ENCODE results near the gene HSPE1. TPM values are rescaled to one million over a fixed set of nuclear protein-coding genes. Genes with fewer than 3 reads are reported as not detected.

HSPE1 gene
- total RNA-seq, 1 donor from 2014 or later = 185 TPM

DNA sequence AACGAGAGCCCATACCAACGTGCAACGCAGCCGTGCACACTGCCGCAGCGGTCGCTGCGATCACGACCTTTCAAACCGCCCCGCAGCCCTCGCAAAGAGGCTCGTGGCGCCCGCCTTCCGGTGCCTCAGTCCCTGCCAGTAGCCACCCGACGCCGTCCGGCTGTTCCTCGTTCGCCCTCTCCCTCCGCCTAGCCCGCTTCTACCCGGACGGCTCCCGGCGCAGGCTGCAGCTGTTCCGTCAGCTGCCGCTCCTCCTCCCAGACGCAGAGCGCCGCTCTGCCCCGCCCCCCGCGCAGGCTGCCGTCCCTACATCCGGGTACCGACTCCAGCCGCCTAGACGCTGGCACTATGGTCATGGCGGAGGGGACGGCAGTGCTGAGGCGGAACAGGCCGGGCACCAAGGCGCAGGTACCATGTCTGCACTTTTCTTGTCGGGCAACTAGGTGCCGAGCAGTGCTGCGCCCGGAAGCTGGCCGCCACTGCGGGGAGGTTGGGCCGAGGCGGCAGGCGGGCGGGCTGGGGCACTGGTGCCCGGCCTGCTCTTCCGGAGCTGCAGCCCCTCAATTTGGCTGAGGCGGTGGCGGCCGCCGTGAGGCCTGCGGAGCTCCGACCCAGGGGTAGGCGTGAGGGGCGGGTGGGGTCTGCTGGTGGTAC, 15.7 kb downstream of the HSPE1 start, which contains the start of gene MOB4:
Gene MOB4, plus strand, starts transcription at position 328 of the 654 bp plus-strand sequence. Its CDS starts 21 bp downstream, at position 349.
- H3K4me3 Mint-ChIP-seq (ENCODE audit: low read depth) = peak within 1 kb of the TSS; percentile 88
- peaks cover 15% of the 10 kb centered on the region for H3K4me1 Mint-ChIP-seq (ENCODE audit: low read depth)
- DNase-seq (ENCODE audit: low spot score, unreplicated experiment) = peak; percentile 96
- H3K9me3 Mint-ChIP-seq (ENCODE audit: low read depth) = peaks cover 5% of the 10 kb centered on the region
- H3K27ac Mint-ChIP-seq = peak within 1 kb of the TSS; percentile 99
- no peaks in the 10 kb centered on the region for H3K27me3 Mint-ChIP-seq
- TF ChIP-seq, protein P1, sequence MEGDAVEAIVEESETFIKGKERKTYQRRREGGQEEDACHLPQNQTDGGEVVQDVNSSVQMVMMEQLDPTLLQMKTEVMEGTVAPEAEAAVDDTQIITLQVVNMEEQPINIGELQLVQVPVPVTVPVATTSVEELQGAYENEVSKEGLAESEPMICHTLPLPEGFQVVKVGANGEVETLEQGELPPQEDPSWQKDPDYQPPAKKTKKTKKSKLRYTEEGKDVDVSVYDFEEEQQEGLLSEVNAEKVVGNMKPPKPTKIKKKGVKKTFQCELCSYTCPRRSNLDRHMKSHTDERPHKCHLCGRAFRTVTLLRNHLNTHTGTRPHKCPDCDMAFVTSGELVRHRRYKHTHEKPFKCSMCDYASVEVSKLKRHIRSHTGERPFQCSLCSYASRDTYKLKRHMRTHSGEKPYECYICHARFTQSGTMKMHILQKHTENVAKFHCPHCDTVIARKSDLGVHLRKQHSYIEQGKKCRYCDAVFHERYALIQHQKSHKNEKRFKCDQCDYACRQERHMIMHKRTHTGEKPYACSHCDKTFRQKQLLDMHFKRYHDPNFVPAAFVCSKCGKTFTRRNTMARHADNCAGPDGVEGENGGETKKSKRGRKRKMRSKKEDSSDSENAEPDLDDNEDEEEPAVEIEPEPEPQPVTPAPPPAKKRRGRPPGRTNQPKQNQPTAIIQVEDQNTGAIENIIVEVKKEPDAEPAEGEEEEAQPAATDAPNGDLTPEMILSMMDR (IDR thresholded peaks at IDR 0.05; ENCODE audit: unreplicated experiment) = no peak
- H3K36me3 Mint-ChIP-seq (ENCODE audit: insufficient read depth) = peaks cover 17% of the 10 kb centered on the region

DNA sequence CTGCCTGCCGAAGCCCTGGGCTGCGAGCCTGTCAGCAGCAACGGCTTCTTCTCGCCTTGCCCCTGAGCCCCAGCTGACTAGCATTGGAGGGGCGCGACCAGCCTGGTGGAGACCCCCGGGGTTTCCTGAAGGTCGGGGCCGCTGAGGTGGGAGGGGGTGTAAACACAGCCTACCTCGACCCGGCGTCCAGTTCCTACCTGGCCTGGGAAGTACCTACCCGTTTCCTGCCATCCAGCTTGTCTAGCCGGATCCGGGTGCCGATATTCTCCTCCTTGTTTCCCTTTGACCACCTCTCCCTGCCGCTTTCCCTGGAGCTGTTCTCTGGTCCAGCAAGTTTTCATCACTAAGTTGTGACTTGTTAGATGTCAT, 16.2 kb downstream of the HSPE1 start:
- peaks cover 9% of the 10 kb centered on the region for H3K9me3 Mint-ChIP-seq (ENCODE audit: low read depth)
- peaks cover 21% of the 10 kb centered on the region for H3K36me3 Mint-ChIP-seq (ENCODE audit: insufficient read depth)
- TF ChIP-seq, protein P1 (IDR thresholded peaks at IDR 0.05; ENCODE audit: unreplicated experiment) = no peak
- no peaks in the 10 kb centered on the region for H3K27me3 Mint-ChIP-seq
- peak overlapping the region; percentile 88 for H3K4me3 Mint-ChIP-seq (ENCODE audit: low read depth)
- DNase-seq (ENCODE audit: low spot score, unreplicated experiment) = no peak
- peak overlapping the region; percentile 99 for H3K27ac Mint-ChIP-seq
- H3K4me1 Mint-ChIP-seq (ENCODE audit: low read depth) = peaks cover 15% of the 10 kb centered on the region

DNA sequence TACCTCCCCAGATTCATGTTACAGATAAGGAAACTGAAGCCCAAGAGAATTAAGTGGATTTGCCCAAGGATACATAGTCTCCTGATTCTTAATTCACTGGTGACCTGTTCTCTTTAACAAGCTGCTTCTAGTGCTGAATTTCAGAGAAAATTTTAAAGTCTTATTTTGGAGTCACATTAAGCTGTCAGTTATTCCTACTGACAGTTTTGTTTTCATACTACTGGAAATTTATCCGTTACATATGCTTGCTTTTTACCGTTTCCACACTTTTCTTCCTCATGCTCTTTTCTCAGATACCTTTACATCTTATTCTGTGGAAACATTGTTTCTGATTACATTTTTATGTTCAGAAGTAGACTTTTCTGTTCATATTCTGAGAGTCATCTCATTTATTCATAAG, 17.0 kb downstream of the HSPE1 start:
- Mint-ChIP-seq H3K36me3 (ENCODE audit: insufficient read depth) (peaks cover 24% of the 10 kb centered on the region), H3K9me3 (ENCODE audit: low read depth) (peaks cover 12% of the 10 kb centered on the region), H3K4me1 (ENCODE audit: low read depth) (peaks cover 15% of the 10 kb centered on the region), H3K27me3 (no peaks in the 10 kb centered on the region), H3K4me3 (ENCODE audit: low read depth) (peak overlapping the region; percentile 88), H3K27ac (no peak overlapping the region)
- no peak for DNase-seq (ENCODE audit: low spot score, unreplicated experiment)
- TF ChIP-seq, protein P1 (IDR thresholded peaks at IDR 0.05; ENCODE audit: unreplicated experiment) = no peak

DNA sequence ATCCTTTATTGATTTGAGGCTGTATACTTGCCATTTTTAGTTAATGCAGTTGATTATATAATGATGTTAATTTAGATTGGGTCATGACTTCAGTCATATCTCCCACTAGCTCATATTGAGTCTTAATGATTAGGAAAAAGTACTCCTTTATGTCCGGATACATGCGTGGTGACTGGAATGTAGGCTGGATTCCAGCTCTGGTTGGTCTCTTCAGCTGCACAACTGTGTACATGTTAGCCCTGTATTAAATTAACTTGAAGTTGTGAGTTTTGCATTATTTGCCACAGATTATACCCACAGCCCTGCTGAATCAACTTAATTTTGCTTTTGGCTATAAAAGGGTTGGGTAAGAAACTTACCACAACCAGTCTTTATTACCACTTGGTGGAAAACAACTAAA, 38.2 kb downstream of the HSPE1 start:
- no peak overlapping the region for H3K4me3 Mint-ChIP-seq (ENCODE audit: low read depth)
- TF ChIP-seq, protein P1 (IDR thresholded peaks at IDR 0.05; ENCODE audit: unreplicated experiment) = no peak
- H3K27ac Mint-ChIP-seq = peak overlapping the region; percentile 16
- H3K4me1 Mint-ChIP-seq (ENCODE audit: low read depth) = no peaks in the 10 kb centered on the region
- no peaks in the 10 kb centered on the region for H3K9me3 Mint-ChIP-seq (ENCODE audit: low read depth)
- H3K27me3 Mint-ChIP-seq = no peaks in the 10 kb centered on the region
- no peak for DNase-seq (ENCODE audit: low spot score, unreplicated experiment)
- peaks cover 39% of the 10 kb centered on the region for H3K36me3 Mint-ChIP-seq (ENCODE audit: insufficient read depth)

DNA sequence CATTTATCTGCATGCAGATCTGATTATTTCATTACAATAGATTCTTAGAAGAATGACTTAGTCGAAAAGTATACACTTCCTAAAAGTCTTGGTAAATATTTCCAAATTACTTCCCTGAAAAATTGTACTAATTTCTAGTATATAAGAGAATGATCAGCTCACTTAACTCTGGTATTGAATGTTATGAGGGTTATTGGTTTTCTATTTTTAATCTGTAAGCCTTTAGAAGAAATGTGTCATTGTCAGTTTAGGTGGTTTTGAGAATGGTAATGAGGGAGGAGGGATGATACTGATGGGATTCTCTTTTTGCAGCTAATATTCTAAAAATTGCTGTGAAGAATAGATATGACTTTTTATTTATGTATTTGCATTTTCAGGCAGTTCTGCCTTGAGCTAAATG, 39.6 kb downstream of the HSPE1 start:
- Mint-ChIP-seq H3K36me3 (ENCODE audit: insufficient read depth) (peaks cover 38% of the 10 kb centered on the region), H3K4me3 (ENCODE audit: low read depth) (no peak overlapping the region), H3K9me3 (ENCODE audit: low read depth) (no peaks in the 10 kb centered on the region), H3K27me3 (no peaks in the 10 kb centered on the region), H3K4me1 (ENCODE audit: low read depth) (no peaks in the 10 kb centered on the region), H3K27ac (no peak overlapping the region)
- TF ChIP-seq, protein P1 (IDR thresholded peaks at IDR 0.05; ENCODE audit: unreplicated experiment) = no peak
- DNase-seq (ENCODE audit: low spot score, unreplicated experiment) = no peak
